ENCODE data around the gene CAPZB. TPM values are rescaled to one million over a fixed set of nuclear protein-coding genes. Genes with fewer than 3 reads are reported as not detected.

Gene CAPZB
- total RNA-seq, 1 donor: 102 TPM

DNA sequence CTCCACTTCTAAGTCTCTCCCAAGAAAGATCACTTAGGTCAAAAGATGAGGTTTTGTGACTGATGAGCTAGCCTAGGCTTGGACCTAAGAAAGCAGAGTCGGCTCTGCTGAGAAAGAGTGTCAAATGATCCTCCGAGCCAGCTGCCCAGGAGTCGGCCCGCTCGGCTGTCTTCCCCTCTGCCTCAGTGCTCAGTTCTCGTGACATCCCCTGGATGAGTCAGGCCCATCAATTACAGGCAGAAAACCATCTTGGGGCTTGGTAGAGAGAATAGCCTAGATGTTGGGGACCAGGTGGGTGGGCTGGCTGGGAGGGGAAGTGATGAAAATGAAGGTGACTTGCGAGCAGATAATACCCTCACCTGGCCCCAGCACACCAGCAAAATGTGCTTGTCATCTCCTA lies 112.7 kb downstream of the CAPZB start:
- no peak for DNase-seq (ENCODE audit: low read depth in 2 of 3, low spot score in 2 of 3)

DNA sequence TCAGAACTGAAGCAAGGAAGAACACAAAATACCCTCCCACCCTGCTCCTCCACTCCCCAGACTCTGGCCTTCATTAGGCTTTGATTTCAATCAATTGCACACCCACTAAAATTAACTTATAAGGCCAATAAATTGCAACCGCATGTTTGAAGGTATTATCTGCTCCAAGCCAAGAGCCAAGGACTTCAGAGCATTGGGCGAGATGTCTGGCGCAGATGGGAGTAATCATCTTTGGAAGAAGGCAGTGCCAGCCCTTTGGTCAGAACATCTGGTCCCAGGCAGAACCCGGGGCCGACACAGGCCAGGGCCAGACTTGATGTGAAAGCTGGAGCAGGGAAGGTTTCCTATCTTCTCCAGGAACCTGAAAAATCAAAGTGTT lies 113.2 kb downstream of the CAPZB start:
- no peak for DNase-seq (ENCODE audit: low read depth in 2 of 3, low spot score in 2 of 3)

DNA sequence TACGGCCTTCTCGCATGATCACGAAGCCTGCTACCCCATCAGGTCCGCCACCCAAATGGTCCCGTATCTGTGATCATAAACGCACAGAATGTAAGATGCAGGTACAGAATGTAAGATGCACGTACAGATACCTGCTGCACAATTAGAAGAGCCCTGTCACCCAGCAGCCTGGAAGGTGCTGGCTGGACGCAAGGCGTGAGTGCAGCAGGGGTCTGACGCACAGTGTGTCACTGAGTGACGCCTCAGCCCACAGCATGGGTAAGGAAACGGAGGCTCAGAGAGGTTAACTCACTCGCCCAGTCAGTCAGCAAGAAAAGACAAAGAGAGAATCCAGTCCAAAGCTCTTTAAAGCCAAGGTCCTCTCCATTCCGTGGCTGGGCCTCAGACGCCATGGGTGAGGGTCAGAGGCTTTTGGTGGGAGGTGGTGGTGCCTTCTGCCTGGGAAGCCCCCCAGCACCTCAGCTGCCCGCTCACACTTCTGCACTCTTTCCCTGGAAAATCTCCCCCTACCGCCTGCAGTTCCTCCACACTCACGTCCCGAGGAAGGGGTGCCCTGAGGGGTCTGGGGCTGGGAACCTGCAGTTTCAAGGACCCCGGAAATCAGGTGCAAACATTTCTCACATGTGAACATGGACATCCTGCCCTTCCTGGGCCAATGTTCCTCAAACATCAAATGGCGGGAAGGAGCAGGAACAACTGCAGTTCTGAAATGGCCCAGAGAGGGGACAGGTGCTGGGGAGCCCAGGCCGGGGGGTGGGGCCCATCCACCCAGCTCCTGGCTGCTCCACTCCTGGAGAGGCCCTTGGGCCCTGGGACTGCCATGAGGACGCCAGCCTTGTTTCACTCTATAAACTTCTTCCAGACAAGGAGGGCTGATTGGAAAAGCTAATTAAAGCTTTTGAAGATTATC lies 113.9 kb downstream of the CAPZB start:
- DNase-seq (ENCODE audit: low read depth in 2 of 3, low spot score in 2 of 3): no peak

DNA sequence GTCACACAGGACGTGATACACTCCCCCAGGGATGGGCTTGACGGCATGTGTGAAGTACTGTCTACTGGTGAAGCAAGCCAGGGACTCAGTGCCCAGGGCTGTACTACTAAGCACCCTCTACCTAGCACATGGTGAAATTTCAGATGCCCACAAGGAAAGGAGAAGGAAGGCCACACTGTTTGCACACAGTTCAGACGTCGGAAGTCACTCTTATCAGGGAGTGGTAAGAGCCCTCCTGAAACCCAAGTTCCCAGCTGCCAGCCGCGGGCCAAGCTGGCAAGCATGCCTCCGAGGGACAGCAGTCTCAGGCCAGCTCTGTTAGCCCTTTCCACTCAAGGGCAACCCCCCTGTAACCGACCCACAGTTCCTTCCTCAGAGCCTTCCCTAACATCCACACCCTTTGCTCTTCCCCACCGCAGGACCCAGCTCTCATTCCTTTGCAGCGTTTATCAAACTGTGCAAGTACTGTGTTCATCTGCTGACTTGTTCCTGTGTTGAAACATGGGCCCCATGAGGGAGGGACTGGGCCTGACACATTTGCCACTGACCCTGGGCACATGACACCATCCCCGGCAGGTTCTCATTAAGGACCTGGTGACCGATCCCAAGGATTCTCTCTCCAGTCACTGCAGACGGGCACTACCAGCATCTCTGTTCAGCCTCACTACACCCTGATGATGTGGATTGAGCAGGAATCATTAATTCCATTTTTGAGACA lies 114.7 kb downstream of the CAPZB start:
- peak in 1 of 3 donors; percentile 50 for DNase-seq (ENCODE audit: low read depth in 2 of 3, low spot score in 2 of 3)

DNA sequence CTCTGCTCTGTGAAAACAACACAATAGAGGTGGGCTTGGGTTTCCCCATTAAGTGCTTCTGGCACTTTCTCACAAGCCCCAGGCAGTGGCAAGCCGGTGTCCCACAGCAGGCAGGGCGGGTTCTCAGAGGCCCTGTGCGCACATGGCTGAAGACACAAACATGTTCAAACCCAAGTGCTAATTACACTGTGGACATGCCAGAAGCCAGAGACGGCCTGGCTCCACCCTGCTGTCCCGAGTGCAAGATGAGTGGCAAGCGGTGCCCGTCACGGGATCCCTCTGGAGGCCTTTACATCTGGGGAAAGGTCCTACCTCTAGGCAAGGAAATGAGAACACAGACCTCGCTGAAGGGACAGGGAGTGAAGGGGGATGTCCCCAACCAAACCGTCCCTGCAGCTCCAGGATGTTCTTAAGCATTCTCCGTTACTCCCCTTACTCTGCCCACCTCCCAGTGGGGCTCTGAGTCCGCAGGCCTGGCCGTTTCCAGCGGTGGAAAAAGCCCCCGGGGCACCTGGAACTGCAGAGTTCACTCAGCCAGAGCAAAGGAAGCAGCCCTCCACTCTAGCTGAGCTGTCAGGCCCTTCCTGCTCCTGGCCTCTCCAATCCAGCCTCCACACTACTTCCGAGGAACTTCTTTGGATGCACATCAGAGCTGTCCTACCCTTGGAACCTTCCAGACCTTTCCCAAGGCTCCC lies 115.8 kb downstream of the CAPZB start:
- DNase-seq (ENCODE audit: low read depth in 2 of 3, low spot score in 2 of 3): no peak

DNA sequence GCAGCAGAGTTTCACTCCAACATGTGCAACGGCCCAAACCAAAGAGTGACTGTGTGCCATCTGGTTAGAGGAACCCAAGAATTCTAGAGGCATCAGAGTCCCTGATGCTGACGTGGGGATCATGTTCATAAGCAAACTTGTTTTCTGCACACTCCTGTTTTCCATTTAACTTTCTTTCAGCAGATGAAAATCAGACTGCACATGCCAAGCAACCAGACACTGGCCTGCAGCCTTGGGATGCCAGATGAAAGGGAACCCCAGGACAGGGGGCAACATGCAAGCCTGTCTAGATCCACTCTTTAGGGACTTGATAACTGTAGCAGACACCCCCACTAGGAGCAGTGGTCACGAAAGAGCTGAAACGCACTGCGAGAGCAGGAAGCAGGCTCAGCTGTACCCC lies 116.4 kb downstream of the CAPZB start:
- DNase-seq (ENCODE audit: low read depth in 2 of 3, low spot score in 2 of 3): no peak

DNA sequence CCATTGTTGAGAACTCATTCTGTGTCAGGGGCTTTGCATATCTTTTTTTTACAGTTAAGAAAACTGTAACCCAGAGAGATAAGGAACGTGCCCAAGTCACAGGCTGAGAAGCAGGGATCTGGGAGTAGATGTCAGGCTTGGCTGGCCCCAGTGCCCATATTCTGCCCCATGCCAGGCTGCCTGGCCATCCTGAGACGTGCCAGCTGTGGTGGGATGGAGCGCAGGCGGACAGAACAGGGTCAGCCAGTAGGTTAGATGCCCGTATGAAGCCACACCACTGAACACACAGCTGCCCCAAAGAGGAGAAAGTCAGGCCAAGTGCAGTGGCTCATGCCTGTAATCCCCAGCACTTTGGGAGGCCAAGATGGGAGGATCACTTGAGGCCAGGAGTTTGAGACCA lies 117.3 kb downstream of the CAPZB start:
- no peak for DNase-seq (ENCODE audit: low read depth in 2 of 3, low spot score in 2 of 3)

DNA sequence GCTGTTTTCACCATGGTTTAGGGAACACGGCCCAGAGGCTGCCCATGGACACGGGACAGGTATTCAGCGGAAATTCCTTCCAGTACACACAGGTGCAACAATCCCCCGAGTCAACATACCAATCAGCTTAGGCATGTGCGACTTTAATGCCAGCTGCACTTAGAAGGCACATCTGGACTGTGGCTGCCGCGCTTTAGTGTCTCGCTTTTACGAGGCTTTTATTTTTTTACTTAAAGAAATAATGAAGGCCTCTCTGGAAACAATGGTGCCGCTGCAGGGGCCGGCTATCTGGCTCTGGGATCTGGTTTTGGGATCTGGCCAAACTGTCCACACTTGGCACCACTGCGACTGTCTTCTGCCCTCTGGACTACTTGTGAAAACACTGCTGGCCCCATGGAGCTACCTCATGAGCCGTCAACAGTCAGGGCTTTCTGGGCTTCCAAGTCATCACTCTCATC lies 117.7 kb downstream of the CAPZB start:
- DNase-seq (ENCODE audit: low read depth in 2 of 3, low spot score in 2 of 3): no peak

DNA sequence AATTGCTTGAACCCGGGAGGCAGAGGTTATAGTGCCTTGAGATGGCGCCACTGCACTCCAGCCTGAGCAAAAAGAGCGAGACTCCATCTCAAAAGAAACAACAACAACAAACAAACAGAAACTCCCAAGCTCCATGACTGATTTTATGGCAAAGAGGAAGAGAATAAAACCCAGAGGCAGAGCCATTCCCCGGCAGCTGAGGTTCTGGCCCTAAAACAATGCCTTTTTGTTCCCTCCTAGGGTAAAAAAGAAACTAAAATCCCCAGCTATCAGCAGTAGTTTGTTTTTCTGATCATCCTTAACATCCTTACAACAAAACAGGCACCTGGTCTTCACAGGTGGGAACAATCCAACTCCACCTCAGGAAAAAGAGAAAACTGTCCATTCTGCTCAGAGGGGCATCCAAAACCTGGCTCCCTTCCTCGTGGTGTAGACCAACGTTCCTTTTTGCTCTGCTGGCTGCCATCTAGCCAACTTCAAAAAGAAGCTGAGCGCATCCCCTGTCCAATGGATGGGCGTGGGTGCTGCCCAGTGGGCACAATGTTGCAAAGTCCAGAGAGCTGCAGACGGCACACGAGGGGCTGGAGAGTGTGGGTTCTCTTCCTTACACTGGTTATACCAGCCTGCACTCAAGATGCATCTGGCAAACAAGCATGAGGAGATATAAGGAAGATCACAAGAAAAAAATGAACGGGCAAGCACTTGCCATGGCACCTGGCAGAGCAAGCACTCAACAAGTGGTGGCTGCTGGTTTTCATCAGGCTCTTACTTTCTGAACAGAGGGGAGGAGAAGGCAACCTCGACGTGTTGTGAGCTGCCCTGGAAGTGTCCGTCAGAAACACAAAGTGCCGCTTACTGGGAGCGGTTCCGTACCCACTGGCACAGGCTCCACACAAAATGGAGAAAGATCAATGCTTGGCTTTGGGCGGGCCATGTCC lies 118.5 kb downstream of the CAPZB start:
- DNase-seq (ENCODE audit: low read depth in 2 of 3, low spot score in 2 of 3): no peak

DNA sequence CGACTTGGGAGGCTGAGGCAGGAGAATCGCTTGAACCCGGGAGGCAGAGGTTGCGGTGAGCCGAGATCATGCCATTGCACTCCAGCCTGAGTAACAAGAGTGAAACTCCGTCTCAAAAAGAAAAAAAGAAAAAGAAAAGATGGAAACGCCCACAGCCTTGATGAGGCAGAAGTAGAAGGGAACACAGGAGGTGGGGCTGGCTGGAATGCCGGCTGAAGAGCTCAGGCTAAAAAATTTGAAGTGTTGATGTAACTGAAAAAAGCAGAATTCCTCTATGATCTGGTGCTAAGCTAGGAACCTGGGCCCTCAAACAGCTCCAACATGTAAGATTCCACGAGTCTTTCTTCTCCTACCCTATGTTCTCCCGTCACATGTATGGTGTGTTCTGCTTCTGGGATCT lies 119.6 kb downstream of the CAPZB start:
- DNase-seq (ENCODE audit: low read depth in 2 of 3, low spot score in 2 of 3): no peak

DNA sequence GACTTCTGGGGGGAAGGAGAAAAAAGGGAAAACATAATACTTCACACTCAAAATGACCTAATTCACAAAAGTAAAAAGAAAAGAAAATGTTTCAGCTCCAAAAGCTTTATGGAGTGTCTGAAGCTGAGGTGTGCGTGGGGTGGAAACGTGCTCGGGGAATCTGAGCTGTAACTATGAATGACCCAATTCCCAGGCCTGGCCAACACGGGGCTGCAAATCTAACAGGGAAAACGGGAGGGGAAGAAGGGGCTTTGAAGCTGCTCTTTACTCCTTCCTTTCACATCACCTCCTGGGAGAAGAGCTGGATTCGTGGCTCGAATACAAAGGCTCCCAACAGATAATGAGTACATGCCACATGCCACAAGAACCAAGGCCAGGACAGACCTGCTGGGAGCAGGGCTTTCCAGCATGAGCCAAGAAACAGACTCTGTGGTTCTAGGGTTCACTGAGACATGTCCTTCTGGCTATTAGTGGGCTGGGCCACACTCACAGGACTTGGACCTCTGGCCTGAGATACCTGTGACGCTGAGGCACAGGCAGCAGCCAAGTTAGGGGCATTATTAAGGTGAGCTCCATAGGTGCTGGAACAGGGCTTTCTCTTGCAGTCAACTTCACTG lies 121.7 kb downstream of the CAPZB start:
- no peak for DNase-seq (ENCODE audit: low read depth in 2 of 3, low spot score in 2 of 3)

DNA sequence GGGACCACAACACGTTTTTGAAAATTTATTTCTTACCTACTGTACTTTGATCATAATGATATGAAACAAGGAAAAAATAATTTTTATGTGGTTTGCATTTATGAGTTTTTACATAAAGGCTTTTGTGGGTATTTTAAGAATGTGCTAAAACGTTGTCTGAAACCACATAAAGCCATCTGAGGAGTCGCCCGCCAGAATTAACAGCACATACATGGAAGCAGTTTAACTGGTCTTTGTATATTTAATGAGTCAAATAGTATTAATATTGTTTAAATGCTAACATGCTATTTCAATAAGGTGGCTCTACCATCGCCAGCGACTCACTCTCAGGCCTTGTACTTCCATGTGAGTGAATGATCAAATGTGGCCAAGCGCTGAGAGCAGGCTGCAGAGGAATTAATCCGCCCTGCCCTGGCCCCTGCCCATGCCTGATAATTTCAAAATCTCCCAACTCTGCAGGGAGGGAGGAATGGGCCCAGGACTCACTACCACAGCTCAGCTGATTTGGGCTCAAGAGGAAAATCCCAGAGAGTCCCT lies 123.7 kb downstream of the CAPZB start:
- DNase-seq (ENCODE audit: low read depth in 2 of 3, low spot score in 2 of 3): no peak

DNA sequence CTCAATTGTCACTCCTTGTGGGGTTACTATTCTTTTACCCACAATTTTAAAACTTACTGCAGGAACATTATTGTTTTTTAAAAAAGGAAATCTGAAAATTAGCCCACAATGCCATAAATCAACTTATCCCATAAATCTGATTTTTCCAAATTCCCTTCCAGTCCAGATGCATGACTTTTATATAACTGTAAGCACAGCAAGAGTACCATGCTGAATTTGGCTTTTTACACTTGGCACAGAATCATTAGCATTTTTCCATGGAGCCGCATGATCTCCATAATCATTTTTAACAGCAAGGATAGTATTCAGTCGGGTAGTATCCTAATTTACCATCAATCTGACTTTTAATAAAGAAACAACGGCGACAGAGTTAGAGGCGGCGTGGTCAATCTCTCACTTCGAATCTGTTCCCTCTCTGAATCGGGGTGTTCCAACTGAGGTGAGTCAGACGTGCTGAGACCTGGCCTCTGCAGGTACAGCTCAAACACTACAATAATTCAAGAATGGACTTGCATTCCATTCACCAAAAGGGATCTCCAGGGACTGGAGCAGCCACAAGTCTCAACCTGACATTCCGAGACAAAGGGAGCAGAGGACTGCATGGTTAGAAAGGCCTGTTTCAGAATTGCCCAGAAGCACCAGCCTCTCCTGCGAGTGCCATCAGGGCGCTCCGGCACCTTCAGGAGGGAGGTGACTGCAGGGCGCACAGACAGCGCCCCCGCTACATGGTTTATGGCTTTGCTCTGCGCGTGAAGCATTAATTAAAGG lies 124.3 kb downstream of the CAPZB start:
- DNase-seq (ENCODE audit: low read depth in 2 of 3, low spot score in 2 of 3): no peak

DNA sequence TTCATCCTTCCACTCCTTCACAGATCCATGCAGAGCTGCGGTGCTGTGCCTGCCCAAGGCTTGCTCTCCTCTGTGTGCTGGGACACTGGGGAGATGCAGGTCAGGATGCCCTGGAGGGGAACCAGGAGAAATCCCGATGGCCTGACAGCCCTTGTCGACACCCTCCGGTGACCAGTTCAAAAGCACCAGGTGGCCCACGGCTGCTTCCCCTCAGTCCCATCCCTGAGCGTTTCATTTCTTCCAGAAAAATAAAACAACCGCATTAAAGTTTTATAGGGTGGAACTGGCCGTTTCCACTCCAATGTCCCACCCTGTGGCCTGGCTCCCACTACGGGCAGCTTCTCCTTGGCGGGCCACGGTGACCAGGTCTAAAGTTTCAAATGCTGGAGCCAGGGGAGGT lies 124.9 kb downstream of the CAPZB start:
- no peak for DNase-seq (ENCODE audit: low read depth in 2 of 3, low spot score in 2 of 3)

DNA sequence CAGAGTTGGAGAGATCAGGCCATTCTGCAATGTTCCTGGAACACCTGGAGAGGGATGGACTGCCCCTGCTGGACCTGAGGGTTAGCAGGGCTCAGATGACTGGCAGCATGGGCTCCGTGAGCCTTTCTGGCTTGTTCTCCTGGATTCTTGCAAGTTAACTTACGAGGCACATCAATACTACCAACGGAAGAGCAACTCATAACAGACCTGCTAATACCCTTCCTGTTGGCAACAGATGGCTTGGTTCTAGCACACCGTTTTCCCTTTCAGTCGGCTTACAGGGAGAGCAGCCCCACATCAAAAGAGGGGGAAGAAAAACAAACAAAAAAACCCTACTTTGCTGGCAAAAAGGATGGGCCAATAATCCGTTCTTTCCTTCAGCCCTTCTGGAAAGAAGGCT lies 125.3 kb downstream of the CAPZB start:
- DNase-seq (ENCODE audit: low read depth in 2 of 3, low spot score in 2 of 3): peak in 1 of 3 donors; percentile 72

DNA sequence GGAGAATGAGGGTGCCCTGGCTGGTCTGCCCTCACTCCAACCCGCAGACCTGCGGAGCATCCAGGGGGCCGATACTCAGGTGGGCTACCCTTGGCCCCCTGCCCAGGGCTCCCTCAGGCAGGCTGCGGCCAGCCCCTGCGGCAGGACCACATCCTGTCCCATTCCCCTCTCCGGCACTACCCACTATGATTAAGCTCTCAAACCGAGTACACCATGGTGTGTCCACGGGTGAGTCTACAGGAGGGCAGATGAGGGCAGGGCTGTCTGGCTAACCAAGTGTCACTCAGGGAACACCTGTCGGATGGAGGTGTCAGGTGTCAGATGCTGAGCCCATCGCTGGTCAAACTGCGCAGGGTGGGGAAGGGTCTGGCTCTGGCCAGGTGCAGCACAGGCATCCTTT lies 126.0 kb downstream of the CAPZB start:
- no peak for DNase-seq (ENCODE audit: low read depth in 2 of 3, low spot score in 2 of 3)

DNA sequence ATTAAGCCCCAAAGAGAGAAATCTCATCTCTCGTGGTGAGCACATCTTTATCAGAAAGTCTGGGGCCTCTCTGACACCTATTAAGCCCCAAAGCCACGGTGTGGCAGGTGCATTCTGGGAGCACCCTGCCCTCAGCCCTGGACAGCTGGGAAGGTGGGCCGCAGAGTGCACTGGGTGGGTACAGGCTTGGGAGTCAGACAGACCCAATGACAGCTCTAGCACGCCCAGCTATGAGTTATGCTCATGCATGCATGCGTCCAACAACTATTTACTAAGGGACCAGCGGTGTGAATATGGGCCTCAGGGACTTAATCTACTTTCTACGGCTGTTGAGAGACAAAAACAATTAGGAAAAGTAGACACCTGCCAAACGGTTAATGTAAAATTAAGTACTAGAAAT lies 126.6 kb downstream of the CAPZB start:
- no peak for DNase-seq (ENCODE audit: low read depth in 2 of 3, low spot score in 2 of 3)

DNA sequence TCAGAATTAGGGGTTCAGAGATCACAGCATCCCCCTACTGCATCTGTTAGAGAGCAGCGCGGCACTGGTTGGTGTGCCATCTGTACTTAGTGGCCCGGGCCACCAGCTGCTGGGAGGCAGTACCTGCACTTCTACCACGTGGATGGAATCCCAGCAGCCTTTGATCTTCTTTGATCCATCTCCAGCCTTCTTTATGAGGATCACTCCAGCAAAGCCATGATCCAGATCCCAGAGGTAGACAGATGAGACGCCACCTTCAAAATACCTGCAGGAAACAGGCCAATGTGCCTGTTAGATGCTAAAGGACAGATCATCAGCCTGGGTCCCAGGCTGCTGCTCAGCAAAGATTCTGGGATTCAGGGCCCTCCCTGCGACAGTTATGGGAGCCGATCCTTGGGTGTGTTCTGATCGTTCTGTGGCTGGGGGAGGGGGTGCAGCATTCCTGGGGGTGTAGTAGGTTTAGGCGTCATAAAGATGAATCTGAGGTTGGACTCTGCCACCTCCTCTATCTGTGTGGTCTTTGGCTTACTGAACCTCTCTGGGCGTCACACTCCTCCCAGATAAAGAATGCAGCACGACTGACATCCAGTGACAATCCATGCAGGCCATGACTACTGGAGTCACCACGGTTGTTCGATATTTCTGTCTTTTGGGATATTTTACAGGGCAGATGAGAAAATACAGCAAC lies 127.9 kb downstream of the CAPZB start:
- DNase-seq (ENCODE audit: low read depth in 2 of 3, low spot score in 2 of 3): no peak

Data from hematopoietic multipotent progenitor cell (in vitro differentiated cells).